ENCODE results near the gene USP6NL. TPM values are rescaled to one million over a fixed set of nuclear protein-coding genes. Genes with fewer than 3 reads are reported as not detected.
A peak's percentile ranks its signal among the peaks of the same experiment; 100 is the strongest.
"Not testable (repeated sequence)": the region's sequence is repeated elsewhere in the genome, so short reads cannot be mapped to it uniquely, and the experiment has no call there.

Gene USP6NL
- total RNA-seq, 1 donor from 2014 or later: 13.3 TPM

DNA sequence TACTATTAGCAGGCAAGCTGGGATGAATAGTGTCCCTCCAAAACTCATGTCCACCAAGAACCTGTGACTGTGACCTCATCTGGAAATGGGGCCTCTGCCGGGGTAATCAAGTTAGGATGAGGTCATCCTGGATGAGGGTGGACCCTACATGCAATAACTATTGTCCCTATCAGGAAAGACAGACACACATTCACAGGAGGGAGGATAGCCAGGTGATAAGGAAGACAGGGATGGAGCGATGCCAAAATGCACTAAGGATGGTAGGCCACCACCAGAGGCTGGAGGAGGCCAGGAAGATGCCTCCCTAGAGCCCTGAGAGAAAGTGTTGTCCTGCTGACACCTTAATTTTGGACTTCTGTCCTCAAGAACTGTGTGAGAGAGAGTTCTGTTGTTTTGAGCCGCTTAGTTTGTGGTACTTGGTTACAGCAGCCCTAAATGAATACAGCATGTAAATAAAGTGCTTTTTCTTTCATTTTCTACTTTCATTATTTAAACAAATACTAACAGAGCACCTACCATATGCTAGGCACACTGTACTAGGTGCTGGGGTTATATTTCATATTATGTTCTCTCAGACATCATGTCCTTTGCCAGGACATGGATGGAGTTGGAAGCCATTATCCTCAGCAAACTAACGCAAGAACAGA, 111.9 kb downstream of the USP6NL start:
- no peak for DNase-seq
- Mint-ChIP-seq H3K4me1 (ENCODE audit: low read depth, unreplicated experiment) (peaks cover 1% of the 10 kb centered on the region), H3K9me3 (ENCODE audit: unreplicated experiment) (no peaks in the 10 kb centered on the region), H3K27me3 (ENCODE audit: unreplicated experiment) (no peaks in the 10 kb centered on the region), H3K36me3 (ENCODE audit: unreplicated experiment) (no peaks in the 10 kb centered on the region), H3K4me3 (ENCODE audit: unreplicated experiment) (no peak overlapping the region), H3K27ac (ENCODE audit: unreplicated experiment) (no peak overlapping the region)
- TF ChIP-seq, protein P1, sequence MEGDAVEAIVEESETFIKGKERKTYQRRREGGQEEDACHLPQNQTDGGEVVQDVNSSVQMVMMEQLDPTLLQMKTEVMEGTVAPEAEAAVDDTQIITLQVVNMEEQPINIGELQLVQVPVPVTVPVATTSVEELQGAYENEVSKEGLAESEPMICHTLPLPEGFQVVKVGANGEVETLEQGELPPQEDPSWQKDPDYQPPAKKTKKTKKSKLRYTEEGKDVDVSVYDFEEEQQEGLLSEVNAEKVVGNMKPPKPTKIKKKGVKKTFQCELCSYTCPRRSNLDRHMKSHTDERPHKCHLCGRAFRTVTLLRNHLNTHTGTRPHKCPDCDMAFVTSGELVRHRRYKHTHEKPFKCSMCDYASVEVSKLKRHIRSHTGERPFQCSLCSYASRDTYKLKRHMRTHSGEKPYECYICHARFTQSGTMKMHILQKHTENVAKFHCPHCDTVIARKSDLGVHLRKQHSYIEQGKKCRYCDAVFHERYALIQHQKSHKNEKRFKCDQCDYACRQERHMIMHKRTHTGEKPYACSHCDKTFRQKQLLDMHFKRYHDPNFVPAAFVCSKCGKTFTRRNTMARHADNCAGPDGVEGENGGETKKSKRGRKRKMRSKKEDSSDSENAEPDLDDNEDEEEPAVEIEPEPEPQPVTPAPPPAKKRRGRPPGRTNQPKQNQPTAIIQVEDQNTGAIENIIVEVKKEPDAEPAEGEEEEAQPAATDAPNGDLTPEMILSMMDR (IDR thresholded peaks at IDR 0.05; ENCODE audit: partially characterized antibody, unreplicated experiment): no peak

- Mint-ChIP-seq H3K27me3 (ENCODE audit: unreplicated experiment) (no peaks in the 10 kb centered on the region), H3K36me3 (ENCODE audit: unreplicated experiment) (no peaks in the 10 kb centered on the region), H3K27ac (ENCODE audit: unreplicated experiment) (no peak overlapping the region), H3K4me1 (ENCODE audit: low read depth, unreplicated experiment) (peaks cover 6% of the 10 kb centered on the region), H3K4me3 (ENCODE audit: unreplicated experiment) (no peak overlapping the region), H3K9me3 (ENCODE audit: unreplicated experiment) (no peaks in the 10 kb centered on the region)
- TF ChIP-seq, protein P1 (IDR thresholded peaks at IDR 0.05; ENCODE audit: partially characterized antibody, unreplicated experiment): no peak
- no peak for DNase-seq
These were observed 113.1 kb downstream of the USP6NL start for GRCh38 chr10:11498399-11498798.

GRCh38 chr10:11494923-11495322, 116.5 kb downstream of the USP6NL start:
- not testable (repeated sequence) for H3K4me3 Mint-ChIP-seq (ENCODE audit: unreplicated experiment); H3K27me3 Mint-ChIP-seq (ENCODE audit: unreplicated experiment); H3K4me1 Mint-ChIP-seq (ENCODE audit: low read depth, unreplicated experiment); H3K9me3 Mint-ChIP-seq (ENCODE audit: unreplicated experiment); H3K27ac Mint-ChIP-seq (ENCODE audit: unreplicated experiment); H3K36me3 Mint-ChIP-seq (ENCODE audit: unreplicated experiment)
- peak; percentile 86 for DNase-seq
- TF ChIP-seq, protein P1 (IDR thresholded peaks at IDR 0.05; ENCODE audit: partially characterized antibody, unreplicated experiment): peak; percentile 60

- no peak overlapping the region for H3K4me3 Mint-ChIP-seq (ENCODE audit: unreplicated experiment)
- no peak overlapping the region for H3K27ac Mint-ChIP-seq (ENCODE audit: unreplicated experiment)
- no peak for DNase-seq
- peaks cover 10% of the 10 kb centered on the region for H3K4me1 Mint-ChIP-seq (ENCODE audit: low read depth, unreplicated experiment)
- TF ChIP-seq, protein P1 (IDR thresholded peaks at IDR 0.05; ENCODE audit: partially characterized antibody, unreplicated experiment): no peak
- H3K27me3 Mint-ChIP-seq (ENCODE audit: unreplicated experiment): no peaks in the 10 kb centered on the region
- no peaks in the 10 kb centered on the region for H3K9me3 Mint-ChIP-seq (ENCODE audit: unreplicated experiment)
- no peaks in the 10 kb centered on the region for H3K36me3 Mint-ChIP-seq (ENCODE audit: unreplicated experiment)
These were observed 117.8 kb downstream of the USP6NL start for GRCh38 chr10:11493646-11494045.

DNA sequence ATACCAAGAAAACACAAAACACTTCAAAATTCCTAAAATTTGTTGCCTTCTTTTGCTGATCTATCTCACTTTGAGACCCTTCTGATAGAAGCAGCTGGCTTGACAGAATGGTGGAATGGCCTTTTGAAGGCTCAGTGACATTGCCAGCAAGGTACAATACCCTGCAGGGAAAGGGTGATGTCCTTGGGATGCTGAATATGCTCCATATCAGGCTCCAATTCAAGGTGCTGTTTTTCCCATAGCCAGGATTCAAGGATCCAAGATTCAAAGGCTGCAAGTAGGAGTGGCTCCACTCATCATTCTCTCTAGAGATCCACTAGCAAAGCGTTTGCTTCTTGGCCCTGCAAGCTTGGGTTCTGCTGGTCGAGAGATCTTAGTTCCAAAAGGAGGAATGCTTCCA, 120.4 kb downstream of the USP6NL start:
- no peak for DNase-seq
- no peak overlapping the region for H3K4me3 Mint-ChIP-seq (ENCODE audit: unreplicated experiment)
- H3K36me3 Mint-ChIP-seq (ENCODE audit: unreplicated experiment): no peaks in the 10 kb centered on the region
- H3K9me3 Mint-ChIP-seq (ENCODE audit: unreplicated experiment): no peaks in the 10 kb centered on the region
- TF ChIP-seq, protein P1 (IDR thresholded peaks at IDR 0.05; ENCODE audit: partially characterized antibody, unreplicated experiment): no peak
- no peaks in the 10 kb centered on the region for H3K27me3 Mint-ChIP-seq (ENCODE audit: unreplicated experiment)
- peaks cover 13% of the 10 kb centered on the region for H3K4me1 Mint-ChIP-seq (ENCODE audit: low read depth, unreplicated experiment)
- H3K27ac Mint-ChIP-seq (ENCODE audit: unreplicated experiment): no peak overlapping the region

Measured in glutamatergic neuron (in vitro differentiated cells).